Measurements from ENCODE around the gene IRX5.

GRCh38 chr16:54965464-54965863 is 34.8 kb downstream of the IRX5 start:
- TF ChIP-seq, protein P1, sequence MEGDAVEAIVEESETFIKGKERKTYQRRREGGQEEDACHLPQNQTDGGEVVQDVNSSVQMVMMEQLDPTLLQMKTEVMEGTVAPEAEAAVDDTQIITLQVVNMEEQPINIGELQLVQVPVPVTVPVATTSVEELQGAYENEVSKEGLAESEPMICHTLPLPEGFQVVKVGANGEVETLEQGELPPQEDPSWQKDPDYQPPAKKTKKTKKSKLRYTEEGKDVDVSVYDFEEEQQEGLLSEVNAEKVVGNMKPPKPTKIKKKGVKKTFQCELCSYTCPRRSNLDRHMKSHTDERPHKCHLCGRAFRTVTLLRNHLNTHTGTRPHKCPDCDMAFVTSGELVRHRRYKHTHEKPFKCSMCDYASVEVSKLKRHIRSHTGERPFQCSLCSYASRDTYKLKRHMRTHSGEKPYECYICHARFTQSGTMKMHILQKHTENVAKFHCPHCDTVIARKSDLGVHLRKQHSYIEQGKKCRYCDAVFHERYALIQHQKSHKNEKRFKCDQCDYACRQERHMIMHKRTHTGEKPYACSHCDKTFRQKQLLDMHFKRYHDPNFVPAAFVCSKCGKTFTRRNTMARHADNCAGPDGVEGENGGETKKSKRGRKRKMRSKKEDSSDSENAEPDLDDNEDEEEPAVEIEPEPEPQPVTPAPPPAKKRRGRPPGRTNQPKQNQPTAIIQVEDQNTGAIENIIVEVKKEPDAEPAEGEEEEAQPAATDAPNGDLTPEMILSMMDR (IDR thresholded peaks at IDR 0.05) = no peak
- TF ChIP-seq POLR2A (IDR thresholded peaks at IDR 0.05) (no peak), EP300 (IDR thresholded peaks at IDR 0.05) (no peak)

Data from upper lobe of left lung (tissue), 4 donors.